ENCODE results near the gene DARS1.
"Not testable (repeated sequence)": the region's sequence is repeated elsewhere in the genome, so short reads cannot be mapped to it uniquely, and the experiment has no call there.

The DARS1 gene

GRCh38 chr2:135890149-135890548, 95.3 kb downstream of the DARS1 start:
- no peak for DNase-seq (ENCODE audit: extremely low read depth in 1 of 2, low read depth in 1 of 2)

GRCh38 chr2:135888587-135888986, 96.8 kb downstream of the DARS1 start:
- not testable (repeated sequence) for DNase-seq (ENCODE audit: extremely low read depth in 1 of 2, low read depth in 1 of 2)

GRCh38 chr2:135885709-135886108, 99.7 kb downstream of the DARS1 start:
- no peak for DNase-seq (ENCODE audit: extremely low read depth in 1 of 2, low read depth in 1 of 2)

GRCh38 chr2:135882415-135882814, 103.0 kb downstream of the DARS1 start:
- DNase-seq (ENCODE audit: extremely low read depth in 1 of 2, low read depth in 1 of 2): no peak

GRCh38 chr2:135876770-135877169, 108.7 kb downstream of the DARS1 start:
- not testable (repeated sequence) for DNase-seq (ENCODE audit: extremely low read depth in 1 of 2, low read depth in 1 of 2)

GRCh38 chr2:135876066-135876711, 109.2 kb downstream of the DARS1 start, which contains the start of gene MCM6:
Gene MCM6 (minus strand): TSS chr2:135876443. CDS start chr2:135876365, 78 bp downstream.
- DNase-seq (ENCODE audit: extremely low read depth in 1 of 2, low read depth in 1 of 2): peak; percentile 98 to 100

GRCh38 chr2:135875491-135876065, 109.8 kb downstream of the DARS1 start:
- peak; percentile 59 to 74 for DNase-seq (ENCODE audit: extremely low read depth in 1 of 2, low read depth in 1 of 2)

GRCh38 chr2:135874777-135875365, 110.6 kb downstream of the DARS1 start:
- DNase-seq (ENCODE audit: extremely low read depth in 1 of 2, low read depth in 1 of 2): no peak

GRCh38 chr2:135870571-135870970, 114.9 kb downstream of the DARS1 start:
- no peak for DNase-seq (ENCODE audit: extremely low read depth in 1 of 2, low read depth in 1 of 2)

- no peak for DNase-seq (ENCODE audit: extremely low read depth in 1 of 2, low read depth in 1 of 2)
Observed at GRCh38 chr2:135863233-135863632, 122.2 kb downstream of the DARS1 start.

- no peak for DNase-seq (ENCODE audit: extremely low read depth in 1 of 2, low read depth in 1 of 2)
Observed at GRCh38 chr2:135862718-135863117, 122.7 kb downstream of the DARS1 start.
